Endometrial microvascular endothelial cells (primary cell): ENCODE data around the gene MESD. TPM values are rescaled to one million over a fixed set of nuclear protein-coding genes. Genes with fewer than 3 reads are reported as not detected.

Experiments
- in situ Hi-C: cut with HindIII; loops from 2 replicates; pipeline ENCODE4 v1.10.0; 2017; ENCODE audit warnings: low sequenced_read_pairs, low pct_unique_long_range_greater_than_20kb; ENCODE audit errors: inconsistent ontology term
- total RNA-seq: library from RNA; depleted of rRNA; stranded (reverse); fragments of >200 nt; gene quantifications from one replicate; pipeline ENCODE4 v1.2.3, GENCODE V29; 2015; ENCODE audit errors: inconsistent ontology term

MESD gene
- total RNA-seq, 1 donor from 2014 or later, result 20.9 TPM

GRCh38 chr15:80925597-80926059 lies 64.0 kb downstream of the MESD start:
- in situ Hi-C loops, result no loop called here

GRCh38 chr15:80924278-80924677 lies 65.3 kb downstream of the MESD start:
- in situ Hi-C loops, result no loop called here

- in situ Hi-C loops, result no loop called here
Observed at GRCh38 chr15:80923668-80924067, 66.0 kb downstream of the MESD start.

GRCh38 chr15:80921736-80922410 lies 67.7 kb downstream of the MESD start:
- in situ Hi-C loops, result no loop called here

GRCh38 chr15:80920271-80920699 lies 69.3 kb downstream of the MESD start:
- in situ Hi-C loops, result no loop called here

GRCh38 chr15:80918196-80918783 lies 71.3 kb downstream of the MESD start:
- in situ Hi-C loops, result no loop called here

GRCh38 chr15:80916056-80916455 lies 73.6 kb downstream of the MESD start:
- in situ Hi-C loops, result no loop called here

- in situ Hi-C loops, result no loop called here
Observed at GRCh38 chr15:80915472-80915871, 74.1 kb downstream of the MESD start.

GRCh38 chr15:80913541-80913940 lies 76.1 kb downstream of the MESD start:
- in situ Hi-C loops, result no loop called here

- in situ Hi-C loops, result no loop called here
Observed at GRCh38 chr15:80912673-80913072, 76.9 kb downstream of the MESD start.

GRCh38 chr15:80911821-80912220 lies 77.8 kb downstream of the MESD start:
- in situ Hi-C loops, result no loop called here

- in situ Hi-C loops, result no loop called here
Observed at GRCh38 chr15:80906159-80906766, 83.4 kb downstream of the MESD start.

GRCh38 chr15:80904998-80905397 lies 84.6 kb downstream of the MESD start:
- in situ Hi-C loops, result no loop called here

GRCh38 chr15:80902298-80902801 lies 87.3 kb downstream of the MESD start:
- in situ Hi-C loops, result no loop called here

- in situ Hi-C loops, result no loop called here
Observed at GRCh38 chr15:80898040-80898439, 91.6 kb downstream of the MESD start.

Other genes starting within 250 kb of the MESD start
- 1.4 TPM for gene CEMIP, start 210.4 kb downstream of the MESD start, total RNA-seq
- gene TLNRD1, start 11.1 kb upstream of the MESD start, total RNA-seq, result 27.4 TPM
- 1.2 TPM for gene CFAP161, start 144.5 kb upstream of the MESD start, total RNA-seq
- not detected for gene IL16, start 207.1 kb upstream of the MESD start, total RNA-seq